ENCODE results near the gene VWA5B1.

DNA sequence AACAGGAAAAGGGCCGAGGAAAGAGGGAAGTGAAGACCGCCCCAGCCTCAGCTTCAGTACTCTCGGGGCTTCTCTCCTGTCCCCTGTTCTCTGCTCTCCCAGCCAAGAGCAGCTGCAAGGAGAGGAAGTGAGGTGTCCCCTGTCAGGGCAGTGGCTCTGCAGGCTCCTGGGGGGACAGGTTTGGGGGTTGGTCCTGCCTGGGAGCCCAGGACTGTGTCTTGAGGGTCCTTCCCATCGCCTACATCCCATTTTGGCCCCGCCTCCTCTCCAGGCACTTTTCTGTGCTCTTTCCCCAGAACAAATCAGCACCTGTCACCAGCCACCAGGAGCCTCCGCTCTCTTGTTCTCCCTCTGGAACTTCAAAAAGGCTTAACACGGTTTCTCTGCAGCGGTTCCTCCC is 82.6 kb downstream of the VWA5B1 start:
- TF ChIP-seq CTCF (conservative IDR thresholded peaks at IDR 0.05; ENCODE audit: low read depth, low read length) (no peak), RAD21 (IDR thresholded peaks at IDR 0.05; ENCODE audit: low read length) (no peak), RFX5 (IDR thresholded peaks at IDR 0.05; ENCODE audit: low read depth, low read length) (no peak), MXI1 (IDR thresholded peaks at IDR 0.05; ENCODE audit: borderline replicate concordance, low read depth, low read length) (no peak), CHD1 (IDR thresholded peaks at IDR 0.05; ENCODE audit: low read depth, low read length) (no peak), BHLHE40 (IDR thresholded peaks at IDR 0.05; ENCODE audit: low read depth, low read length) (no peak), CEBPB (IDR thresholded peaks at IDR 0.05; ENCODE audit: low read depth, low read length) (no peak), MAZ (IDR thresholded peaks at IDR 0.05; ENCODE audit: borderline replicate concordance, low read depth, low read length) (no peak)

All from IMR-90 (cell line).